Measurements from ENCODE around the gene GAS7. TPM values are rescaled to one million over a fixed set of nuclear protein-coding genes. Genes with fewer than 3 reads are reported as not detected.

GAS7 gene
- total and polyA plus RNA-seq, 9 of the 15 experiments (the other 6 are each of a cell fraction or from before 2014, with no cell fraction given), result 0.11 to 0.33 TPM; not detected in 7

DNA sequence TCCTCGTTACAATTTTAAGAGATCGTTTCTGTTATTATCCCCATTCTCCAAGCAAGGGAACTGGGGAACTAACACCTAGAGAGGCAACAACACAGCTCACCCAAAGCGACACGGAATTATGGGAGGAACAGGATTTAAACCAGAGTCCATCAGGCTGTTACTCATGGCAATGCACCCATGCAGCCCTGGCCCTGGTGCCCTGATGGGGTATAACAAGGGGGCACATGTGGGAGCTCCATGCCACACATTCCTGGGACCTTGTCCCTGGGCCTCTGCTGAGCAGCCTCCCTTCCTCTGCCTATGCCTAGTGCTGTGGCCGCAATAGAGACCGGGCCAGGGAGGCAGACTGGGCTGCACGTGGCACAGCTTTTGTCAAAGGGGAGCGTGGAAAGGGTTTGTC, 280.1 kb downstream of the GAS7 start:
- no TSS peak for BruUV-seq (replicated peaks)
- Histone ChIP-seq H2AFZ (ENCODE audit: low read depth, low read length) (no peak overlapping the region), H3K4me1 (replicated peaks in 1 of 2; ENCODE audit: control insufficient read depth in 2 of 2, insufficient read depth in 2 of 2, low read length in 2 of 2) (no peaks in the 10 kb centered on the region), H3K27ac (ENCODE audit: extremely low read depth, low read depth, low read length) (no peak overlapping the region), H3K36me3 (ENCODE audit: control insufficient read depth, insufficient read depth, low read length) (no peaks in the 10 kb centered on the region), H3K9me3 (replicated peaks; ENCODE audit: control insufficient read depth, insufficient read depth, low read depth, low read length) (no peaks in the 10 kb centered on the region), H3K9ac (ENCODE audit: insufficient read depth in 1 of 2, low read depth in 2 of 2, low read length in 2 of 2) (no peak overlapping the region), H3K4me2 (ENCODE audit: insufficient read depth, low read length) (no peak overlapping the region), H3K27me3 (ENCODE audit: control insufficient read depth in 2 of 2, insufficient read depth in 2 of 2, low read length in 2 of 2) (peaks cover 0 to 5% of the 10 kb centered on the region in 2 experiments; a peak in 1 of 5 replicates), H3K4me3 (no peak overlapping the region), H4K20me1 (replicated peaks; ENCODE audit: control insufficient read depth, insufficient read depth, low read length) (no peaks in the 10 kb centered on the region), H3K79me2 (ENCODE audit: control insufficient read depth, insufficient read depth, low read length) (no peaks in the 10 kb centered on the region), H3K9me1 (ENCODE audit: control insufficient read depth, insufficient read depth, low read length) (no peaks in the 10 kb centered on the region)
- ATAC-seq (no peak), FAIRE-seq (no peak), DNase-seq (ENCODE audit: extremely low read depth in 1 of 4, low spot score in 3 of 4) (no peak)
- no peak for TF ChIP-seq MXI1 (IDR thresholded peaks at IDR 0.05; ENCODE audit: low read depth, low read length)
- TF ChIP-seq ZNF778 (CRISPR knock-in tag; IDR thresholded peaks at IDR 0.05), result no peak
- TF ChIP-seq TRIM28 (IDR thresholded peaks at IDR 0.05), result no peak
- no peak for TF ChIP-seq GABPB2 (CRISPR knock-in tag; conservative IDR thresholded peaks at IDR 0.05)
- TF ChIP-seq SNAPC5 (CRISPR knock-in tag; IDR thresholded peaks at IDR 0.05), result no peak
- no peak for TF ChIP-seq ZNF583 (CRISPR knock-in tag; IDR thresholded peaks at IDR 0.05)
- TF ChIP-seq, protein P1, sequence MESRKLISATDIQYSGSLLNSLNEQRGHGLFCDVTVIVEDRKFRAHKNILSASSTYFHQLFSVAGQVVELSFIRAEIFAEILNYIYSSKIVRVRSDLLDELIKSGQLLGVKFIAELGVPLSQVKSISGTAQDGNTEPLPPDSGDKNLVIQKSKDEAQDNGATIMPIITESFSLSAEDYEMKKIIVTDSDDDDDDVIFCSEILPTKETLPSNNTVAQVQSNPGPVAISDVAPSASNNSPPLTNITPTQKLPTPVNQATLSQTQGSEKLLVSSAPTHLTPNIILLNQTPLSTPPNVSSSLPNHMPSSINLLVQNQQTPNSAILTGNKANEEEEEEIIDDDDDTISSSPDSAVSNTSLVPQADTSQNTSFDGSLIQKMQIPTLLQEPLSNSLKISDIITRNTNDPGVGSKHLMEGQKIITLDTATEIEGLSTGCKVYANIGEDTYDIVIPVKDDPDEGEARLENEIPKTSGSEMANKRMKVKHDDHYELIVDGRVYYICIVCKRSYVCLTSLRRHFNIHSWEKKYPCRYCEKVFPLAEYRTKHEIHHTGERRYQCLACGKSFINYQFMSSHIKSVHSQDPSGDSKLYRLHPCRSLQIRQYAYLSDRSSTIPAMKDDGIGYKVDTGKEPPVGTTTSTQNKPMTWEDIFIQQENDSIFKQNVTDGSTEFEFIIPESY (CRISPR knock-in tag; IDR thresholded peaks at IDR 0.05), result no peak
- in situ Hi-C loops (cut with MboI), result no loop called here
- intact Hi-C loops (cut with micrococcal nuclease), result no loop called here
- WGBS (ENCODE audit: insufficient coverage, low coverage, missing lambda C conversion rate), result 0% methylated on average over 8 of the region's 8 CpGs
- ChIA-PET CTCF (ENCODE audit: low intra/inter-chr PET ratio) (no interaction called here), POLR2A (no interaction called here)
